Mesendoderm (in vitro differentiated cells): ENCODE results near the gene NUDT15.
"Not testable (repeated sequence)": the region's sequence is repeated elsewhere in the genome, so short reads cannot be mapped to it uniquely, and the experiment has no call there.

ENCODE experiments used
- DNase-seq: peaks from one replicate; pipeline ENCODE4 v3.0.0; 2013
- H2AK5ac ChIP-seq: 2 replicates; pipeline ENCODE4 v1.6.1; 2013; ENCODE audit warnings: low read length, inconsistent platforms
- H2BK120ac ChIP-seq: 2 replicates; pipeline ENCODE4 v1.6.1; 2013; ENCODE audit warnings: low read depth, mild to moderate bottlenecking, low read length, moderate library complexity, mixed read lengths
- H2BK15ac ChIP-seq: replicated peaks from 2 replicates; pipeline ENCODE4 v1.6.1; 2013; ENCODE audit warnings: low read depth, mild to moderate bottlenecking, moderate library complexity
- H2BK5ac ChIP-seq: 2 replicates; pipeline ENCODE4 v1.6.1; 2013; ENCODE audit warnings: low read length, inconsistent platforms
- H3K18ac ChIP-seq: 2 replicates; pipeline ENCODE4 v1.6.1; 2013; ENCODE audit warnings: mild to moderate bottlenecking, low read length, mixed read lengths
- H3K23ac ChIP-seq: one replicate; pipeline ENCODE4 v1.6.1; 2013; ENCODE audit warnings: low read length
- H3K27ac ChIP-seq: 2 replicates; pipeline ENCODE4 v1.5.1; 2013; ENCODE audit warnings: low read depth, mild to moderate bottlenecking, inconsistent platforms, low read length, moderate library complexity
- H3K27me3 ChIP-seq: 2 replicates; pipeline ENCODE4 v1.6.1; 2013; ENCODE audit warnings: low read length, control low read depth, mild to moderate bottlenecking, inconsistent platforms; ENCODE audit not compliant: insufficient read depth, poor library complexity
- H3K36me3 ChIP-seq: 2 replicates; pipeline ENCODE4 v1.6.1; 2013; ENCODE audit warnings: low read length, inconsistent platforms; ENCODE audit not compliant: control insufficient read depth, insufficient read depth
- H3K4ac ChIP-seq: one replicate; pipeline ENCODE4 v1.6.1; 2013; ENCODE audit warnings: low read depth, mild to moderate bottlenecking, low read length, moderate library complexity
- H3K4me1 ChIP-seq: 2 replicates; pipeline ENCODE4 v1.6.1; 2013; ENCODE audit warnings: low read depth, low read length, inconsistent platforms; ENCODE audit not compliant: control insufficient read depth
- H3K4me2 ChIP-seq: 2 replicates; pipeline ENCODE4 v1.6.1; 2013; ENCODE audit warnings: low read length
- H3K4me3 ChIP-seq: 2 replicates; pipeline ENCODE4 v1.5.1; 2013; ENCODE audit warnings: mild to moderate bottlenecking, low read length
- H3K56ac ChIP-seq: one replicate; pipeline ENCODE4 v1.6.1; 2013; ENCODE audit warnings: low read length
- H3K79me1 ChIP-seq: 2 replicates; pipeline ENCODE4 v1.6.1; 2013; ENCODE audit warnings: low read length, inconsistent platforms
- H3K79me2 ChIP-seq: 2 replicates; pipeline ENCODE4 v1.6.1; 2013; ENCODE audit warnings: mild to moderate bottlenecking, low read length; ENCODE audit not compliant: control insufficient read depth, insufficient read depth
- H3K9ac ChIP-seq: 2 replicates; pipeline ENCODE4 v1.6.1; 2013; ENCODE audit warnings: low read length, inconsistent platforms
- H4K5ac ChIP-seq: one replicate; pipeline ENCODE4 v1.6.1; 2013; ENCODE audit warnings: low read length
- H4K8ac ChIP-seq: one replicate; pipeline ENCODE4 v1.6.1; 2013; ENCODE audit warnings: low read depth, mild to moderate bottlenecking, control low read depth, low read length, moderate library complexity
- WGBS: extraction: QIAGEN DNeasy Blood & Tissue Kit; methylation state at CpG from one replicate; pipeline ENCODE4 v1.1.7; 2013; ENCODE audit warnings: low lambda C conversion rate, missing lambda C conversion rate; ENCODE audit not compliant: insufficient coverage; ENCODE audit errors: extremely low coverage; 5-methylcytosine and 5-hydroxymethylcytosine counted together

NUDT15 gene

GRCh38 chr13:47999973-48000372 lies 37.6 kb upstream of the NUDT15 start:
- H3K27me3 ChIP-seq, result no peaks in the 10 kb centered on the region
- DNase-seq, result no peak
- no CpG with 5 or more reads among the region's 5 CpGs for WGBS
- H2BK120ac ChIP-seq, result no peak overlapping the region
- no peak overlapping the region for H2AK5ac ChIP-seq
- no peak overlapping the region for H4K8ac ChIP-seq
- peak overlapping the region; percentile 97 for H3K4me3 ChIP-seq
- peak overlapping the region; percentile 99 for H3K56ac ChIP-seq
- no peak overlapping the region for H3K27ac ChIP-seq
- H3K79me1 ChIP-seq, result peaks cover 2% of the 10 kb centered on the region
- H3K9ac ChIP-seq, result peak overlapping the region; percentile 99
- H3K4me1 ChIP-seq, result peaks cover 3% of the 10 kb centered on the region
- no peak overlapping the region for H3K18ac ChIP-seq
- peak overlapping the region; percentile 61 for H3K4me2 ChIP-seq
- no peak overlapping the region for H2BK5ac ChIP-seq
- H4K5ac ChIP-seq, result no peak overlapping the region
- no peak overlapping the region for H3K23ac ChIP-seq
- H3K79me2 ChIP-seq, result peaks cover 44% of the 10 kb centered on the region
- no peak overlapping the region for H2BK15ac ChIP-seq
- H3K36me3 ChIP-seq, result no peaks in the 10 kb centered on the region
- no peak overlapping the region for H3K4ac ChIP-seq

DNA sequence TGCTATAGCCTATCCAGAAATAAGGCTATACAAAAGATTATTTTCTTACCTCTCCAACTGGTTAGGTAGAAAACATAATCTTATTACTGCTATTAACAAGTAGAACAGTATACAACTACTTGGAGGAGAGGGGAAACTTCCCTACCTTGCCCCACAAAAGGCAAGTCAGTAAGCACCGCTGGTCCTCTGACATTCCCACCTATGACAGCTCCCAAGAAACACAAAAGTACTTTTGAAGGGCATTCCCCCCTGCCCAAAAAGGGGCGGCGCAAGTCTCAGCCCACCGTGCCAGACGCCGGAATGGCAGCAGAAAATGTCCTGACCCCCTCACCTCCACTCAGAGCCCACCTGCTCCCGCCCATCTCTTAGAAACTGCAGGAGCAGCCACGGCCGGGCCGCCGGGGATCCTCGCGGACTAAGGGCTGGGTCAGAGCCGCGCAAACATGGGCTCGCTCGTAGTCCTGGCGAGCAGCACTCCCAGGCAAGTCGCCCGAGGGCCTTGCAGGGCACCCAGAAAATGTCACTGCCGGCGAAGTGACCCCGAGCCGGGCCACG lies 36.9 kb upstream of the NUDT15 start:
- Histone ChIP-seq H3K4me3 (peak overlapping the region; percentile 97), H4K5ac (no peak overlapping the region), H3K4ac (peak overlapping the region; percentile 74), H3K36me3 (no peaks in the 10 kb centered on the region), H4K8ac (no peak overlapping the region), H2BK120ac (no peak overlapping the region), H3K9ac (peak overlapping the region; percentile 99), H2BK15ac (no peak overlapping the region), H3K4me1 (peaks cover 3% of the 10 kb centered on the region), H3K79me2 (peaks cover 44% of the 10 kb centered on the region), H2BK5ac (peak overlapping the region; percentile 91), H3K4me2 (peak overlapping the region; percentile 61), H2AK5ac (no peak overlapping the region), H3K27ac (peak overlapping the region; percentile 80), H3K79me1 (peaks cover 2% of the 10 kb centered on the region), H3K23ac (no peak overlapping the region), H3K18ac (peak overlapping the region; percentile 16), H3K56ac (peak overlapping the region; percentile 99), H3K27me3 (no peaks in the 10 kb centered on the region)
- no CpG with 5 or more reads among the region's 25 CpGs for WGBS
- DNase-seq, result no peak

GRCh38 chr13:48001114-48001881 lies 36.2 kb upstream of the NUDT15 start, which contains the start of gene SUCLA2:
Gene SUCLA2 (minus strand): TSS chr13:48001273. CDS start chr13:48001269, 4 bp downstream.
- H4K8ac ChIP-seq, result no peak within 1 kb of the TSS
- H3K79me2 ChIP-seq, result peaks cover 40% of the 10 kb centered on the region
- H3K4ac ChIP-seq, result peak within 1 kb of the TSS; percentile 74
- H3K9ac ChIP-seq, result peak within 1 kb of the TSS; percentile 99
- no peaks in the 10 kb centered on the region for H3K27me3 ChIP-seq
- DNase-seq, result peak; percentile 97
- peak within 1 kb of the TSS; percentile 99 for H3K56ac ChIP-seq
- no peaks in the 10 kb centered on the region for H3K36me3 ChIP-seq
- no CpG with 5 or more reads among the region's 52 CpGs for WGBS
- no peak within 1 kb of the TSS for H3K23ac ChIP-seq
- H2BK120ac ChIP-seq, result peak within 1 kb of the TSS; percentile 99
- H2AK5ac ChIP-seq, result no peak within 1 kb of the TSS
- H3K4me1 ChIP-seq, result peaks cover 3% of the 10 kb centered on the region
- peak within 1 kb of the TSS; percentile 61 for H3K4me2 ChIP-seq
- H2BK15ac ChIP-seq, result no peak within 1 kb of the TSS
- H2BK5ac ChIP-seq, result peak within 1 kb of the TSS; percentile 91
- H4K5ac ChIP-seq, result no peak within 1 kb of the TSS
- H3K18ac ChIP-seq, result peak within 1 kb of the TSS; percentile 100
- peaks cover 2% of the 10 kb centered on the region for H3K79me1 ChIP-seq
- peak within 1 kb of the TSS; percentile 85 for H3K27ac ChIP-seq
- H3K4me3 ChIP-seq, result peak within 1 kb of the TSS; percentile 97

DNA sequence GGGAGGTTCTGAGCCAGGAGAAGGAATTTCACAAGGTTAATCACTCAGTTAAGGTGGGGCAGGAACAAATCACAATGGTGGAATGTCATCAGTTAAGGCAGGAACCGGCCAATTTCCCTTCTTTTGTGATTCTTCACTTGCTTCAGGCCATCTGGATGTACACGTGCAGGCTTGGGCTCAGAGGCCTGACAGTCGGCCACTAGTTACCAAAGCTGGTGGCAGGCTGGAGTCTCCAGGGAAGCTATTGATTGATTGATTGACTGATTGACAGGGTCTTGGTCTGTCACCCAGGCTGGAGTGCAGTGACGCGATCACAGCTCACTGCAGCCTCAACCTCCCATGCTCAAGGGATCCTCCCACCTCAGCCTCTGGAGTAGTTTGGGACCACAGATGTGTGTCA lies 35.5 kb upstream of the NUDT15 start:
- not testable (repeated sequence) for H3K4me1 ChIP-seq, H3K4me3 ChIP-seq, H4K5ac ChIP-seq

GRCh38 chr13:48004201-48004600 lies 33.3 kb upstream of the NUDT15 start:
- Histone ChIP-seq H2AK5ac (peak overlapping the region; percentile 85), H3K56ac (peak overlapping the region; percentile 88), H4K5ac (peak overlapping the region; percentile 90), H2BK15ac (no peak overlapping the region), H3K18ac (peak overlapping the region; percentile 57), H3K27me3 (no peaks in the 10 kb centered on the region), H3K27ac (peak overlapping the region; percentile 83), H2BK120ac (peak overlapping the region; percentile 69), H3K4ac (peak overlapping the region; percentile 95), H3K4me2 (no peak overlapping the region), H3K23ac (no peak overlapping the region), H3K36me3 (no peaks in the 10 kb centered on the region), H3K9ac (peak overlapping the region; percentile 66), H3K79me1 (no peaks in the 10 kb centered on the region), H3K4me3 (no peak overlapping the region), H2BK5ac (peak overlapping the region; percentile 96), H3K79me2 (peaks cover 15% of the 10 kb centered on the region), H4K8ac (no peak overlapping the region), H3K4me1 (peaks cover 3% of the 10 kb centered on the region)
- peak; percentile 80 for DNase-seq
- no CpG with 5 or more reads among the region's 2 CpGs for WGBS

More for the DNA sequence above, 35.5 kb upstream of the NUDT15 start:
- not testable (repeated sequence) for H3K4me2 ChIP-seq, H3K23ac ChIP-seq, H3K79me1 ChIP-seq, H2AK5ac ChIP-seq, H4K8ac ChIP-seq, H3K36me3 ChIP-seq, H3K27me3 ChIP-seq, H2BK15ac ChIP-seq
- H3K18ac ChIP-seq, result peak overlapping the region; percentile 100
- peak overlapping the region; percentile 32 for H3K9ac ChIP-seq
- peak overlapping the region; percentile 17 for H2BK5ac ChIP-seq
- H2BK120ac ChIP-seq, result peak overlapping the region; percentile 99
- peak; percentile 90 for DNase-seq
- H3K79me2 ChIP-seq, result peaks cover 35% of the 10 kb centered on the region
- H3K27ac ChIP-seq, result peak overlapping the region; percentile 85
- H3K56ac ChIP-seq, result peak overlapping the region; percentile 71
- no CpG with 5 or more reads among the region's 5 CpGs for WGBS
- H3K4ac ChIP-seq, result peak overlapping the region; percentile 98
